HG03432 (cell line): ENCODE data around the gene CMSS1.
A peak's percentile ranks its signal among the peaks of the same experiment; 100 is the strongest.
"Not testable (repeated sequence)": the region's sequence is repeated elsewhere in the genome, so short reads cannot be mapped to it uniquely, and the experiment has no call there.

ENCODE experiments used
- ATAC-seq: cut with Tn5 transposase; IDR thresholded peaks from one replicate; pipeline ENCODE4 v1.9.1; 2021; ENCODE audit warnings: mild to moderate bottlenecking, moderate library complexity; ENCODE audit not compliant: unreplicated experiment

CMSS1 gene

GRCh38 chr3:100209169-100209568, 391.5 kb downstream of the CMSS1 start:
- ATAC-seq: no peak

- ATAC-seq: peak; percentile 97
Observed at GRCh38 chr3:100209948-100210771, 392.5 kb downstream of the CMSS1 start.

GRCh38 chr3:100210772-100211135, 393.1 kb downstream of the CMSS1 start:
- no peak for ATAC-seq

- no peak for ATAC-seq
Observed at GRCh38 chr3:100213891-100214573, 396.4 kb downstream of the CMSS1 start.

- ATAC-seq: no peak
Observed at GRCh38 chr3:100214574-100214964, 396.9 kb downstream of the CMSS1 start.

GRCh38 chr3:100216713-100217112, 399.1 kb downstream of the CMSS1 start:
- ATAC-seq: no peak

GRCh38 chr3:100221159-100221558, 403.5 kb downstream of the CMSS1 start:
- ATAC-seq: no peak

- ATAC-seq: no peak
Observed at GRCh38 chr3:100225193-100225592, 407.5 kb downstream of the CMSS1 start.

GRCh38 chr3:100225883-100226282, 408.2 kb downstream of the CMSS1 start:
- no peak for ATAC-seq

GRCh38 chr3:100226712-100227429, 409.2 kb downstream of the CMSS1 start:
- no peak for ATAC-seq

GRCh38 chr3:100227511-100227921, 409.9 kb downstream of the CMSS1 start:
- no peak for ATAC-seq

- ATAC-seq: no peak
Observed at GRCh38 chr3:100228247-100228646, 410.6 kb downstream of the CMSS1 start.

GRCh38 chr3:100229188-100229587, 411.5 kb downstream of the CMSS1 start:
- not testable (repeated sequence) for ATAC-seq

- ATAC-seq: no peak
Observed at GRCh38 chr3:100230710-100231109, 413.0 kb downstream of the CMSS1 start.
